ENCODE results near the gene BAX.

DNA sequence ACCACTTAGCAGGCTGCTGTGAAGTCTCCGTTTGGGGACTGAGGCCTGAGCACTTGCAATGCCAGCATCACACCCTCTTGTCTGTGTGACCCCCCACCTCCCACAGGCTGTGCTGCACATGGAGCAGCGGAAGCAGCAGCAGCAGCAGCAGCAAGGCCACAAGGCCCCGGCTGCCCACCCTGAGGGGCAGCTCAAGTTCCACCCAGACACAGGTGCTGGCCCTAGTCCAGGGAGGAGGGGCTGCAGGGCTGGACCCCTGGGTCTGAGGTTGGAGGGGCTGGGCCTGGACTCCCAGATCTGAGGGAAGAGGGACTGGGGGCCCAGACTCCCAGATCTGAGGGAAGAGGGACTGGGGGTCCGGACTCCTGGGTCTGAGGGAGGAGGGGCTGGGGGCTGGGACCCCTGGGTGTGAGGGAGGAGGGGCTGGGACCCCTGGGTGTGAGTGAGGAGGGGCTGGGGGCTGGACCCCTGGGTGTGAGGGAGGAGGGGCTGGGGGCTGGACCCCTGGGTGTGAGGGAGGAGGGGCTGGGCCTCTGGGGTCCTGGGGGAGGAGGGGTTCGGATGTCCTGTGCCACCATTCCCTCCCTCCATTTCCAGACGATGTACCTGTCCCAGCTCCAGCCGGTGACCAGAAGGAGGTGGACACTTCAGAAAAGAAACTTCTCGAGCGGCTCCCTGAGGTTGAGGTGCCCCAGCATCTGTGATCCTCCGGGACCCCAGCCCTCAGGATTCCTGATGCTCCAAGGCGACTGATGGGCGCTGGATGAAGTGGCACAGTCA is 32.8 kb upstream of the BAX start:
- TF ChIP-seq, protein P1, sequence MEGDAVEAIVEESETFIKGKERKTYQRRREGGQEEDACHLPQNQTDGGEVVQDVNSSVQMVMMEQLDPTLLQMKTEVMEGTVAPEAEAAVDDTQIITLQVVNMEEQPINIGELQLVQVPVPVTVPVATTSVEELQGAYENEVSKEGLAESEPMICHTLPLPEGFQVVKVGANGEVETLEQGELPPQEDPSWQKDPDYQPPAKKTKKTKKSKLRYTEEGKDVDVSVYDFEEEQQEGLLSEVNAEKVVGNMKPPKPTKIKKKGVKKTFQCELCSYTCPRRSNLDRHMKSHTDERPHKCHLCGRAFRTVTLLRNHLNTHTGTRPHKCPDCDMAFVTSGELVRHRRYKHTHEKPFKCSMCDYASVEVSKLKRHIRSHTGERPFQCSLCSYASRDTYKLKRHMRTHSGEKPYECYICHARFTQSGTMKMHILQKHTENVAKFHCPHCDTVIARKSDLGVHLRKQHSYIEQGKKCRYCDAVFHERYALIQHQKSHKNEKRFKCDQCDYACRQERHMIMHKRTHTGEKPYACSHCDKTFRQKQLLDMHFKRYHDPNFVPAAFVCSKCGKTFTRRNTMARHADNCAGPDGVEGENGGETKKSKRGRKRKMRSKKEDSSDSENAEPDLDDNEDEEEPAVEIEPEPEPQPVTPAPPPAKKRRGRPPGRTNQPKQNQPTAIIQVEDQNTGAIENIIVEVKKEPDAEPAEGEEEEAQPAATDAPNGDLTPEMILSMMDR (IDR thresholded peaks at IDR 0.05), result no peak
- no peak for TF ChIP-seq POLR2AphosphoS5 (IDR thresholded peaks at IDR 0.05)
